Tibial nerve (tissue), 4 donors: ENCODE results near the gene XRCC4.

ENCODE experiments used
- CTCF ChIP-seq, 5 experiments: fragments of 200-600 bp in 3 of 5; fragments of 450-650 bp in 2 of 5; sonication (generic) in 3 of 5; IDR thresholded peaks; one replicate each; pipeline ENCODE4 v1.5.1; 2016 to 2019; ENCODE audit warnings: antibody characterized with exemption in 5 of 5, mild to moderate bottlenecking in 3 of 5, moderate library complexity in 2 of 5
- EP300 ChIP-seq, 2 donors: sonication (generic); formaldehyde crosslinking; IDR thresholded peaks; one replicate each; pipeline ENCODE4 v1.6.1; 2017; ENCODE audit warnings: antibody characterized with exemption in 2 of 2, mild to moderate bottlenecking in 1 of 2
- POLR2A ChIP-seq, 2 donors: fragments of 450-650 bp; IDR thresholded peaks; one replicate each; pipeline ENCODE4 v1.6.1; 2017; ENCODE audit warnings: antibody characterized with exemption in 2 of 2, mild to moderate bottlenecking in 2 of 2, moderate library complexity in 2 of 2

GRCh38 chr5:83071286-83072051 lies 5.9 kb upstream of the XRCC4 start:
- no peak for TF ChIP-seq CTCF (IDR thresholded peaks at IDR 0.05)
- no peak for TF ChIP-seq EP300 (IDR thresholded peaks at IDR 0.05)
- TF ChIP-seq POLR2A (IDR thresholded peaks at IDR 0.05), result no peak
